T-helper 2 cell treated with Interferon-gamma antibody and Interleukin-4, amounts not matched to agents 100 ng/mL and 5 ng/mL, for 36 hours (primary cell): ENCODE results near the gene ULK4. TPM values are rescaled to one million over a fixed set of nuclear protein-coding genes. Genes with fewer than 3 reads are reported as not detected.
"Not testable (repeated sequence)": the region's sequence is repeated elsewhere in the genome, so short reads cannot be mapped to it uniquely, and the experiment has no call there.

Source experiments
- intact Hi-C: fragments of 100-400 bp; cut with micrococcal nuclease; formaldehyde crosslinking; loops from one replicate; pipeline ENCODE4 v1.15.1; 2023
- total RNA-seq: library from RNA; stranded (reverse); gene quantifications from 2 replicates; pipeline ENCODE4 v1.2.3, GENCODE V29; 2022

The ULK4 gene
- total RNA-seq, 1 donor from 2014 or later = 14.2 TPM

GRCh38 chr3:41320953-41321641 lies 640.8 kb downstream of the ULK4 start:
- intact Hi-C loops = no loop called here

- intact Hi-C loops = no loop called here
Observed at GRCh38 chr3:41318520-41318919, 643.4 kb downstream of the ULK4 start.

- intact Hi-C loops = no loop called here
Observed at GRCh38 chr3:41317718-41318117, 644.2 kb downstream of the ULK4 start.

- intact Hi-C loops = no loop called here
Observed at GRCh38 chr3:41317298-41317697, 644.6 kb downstream of the ULK4 start.

DNA sequence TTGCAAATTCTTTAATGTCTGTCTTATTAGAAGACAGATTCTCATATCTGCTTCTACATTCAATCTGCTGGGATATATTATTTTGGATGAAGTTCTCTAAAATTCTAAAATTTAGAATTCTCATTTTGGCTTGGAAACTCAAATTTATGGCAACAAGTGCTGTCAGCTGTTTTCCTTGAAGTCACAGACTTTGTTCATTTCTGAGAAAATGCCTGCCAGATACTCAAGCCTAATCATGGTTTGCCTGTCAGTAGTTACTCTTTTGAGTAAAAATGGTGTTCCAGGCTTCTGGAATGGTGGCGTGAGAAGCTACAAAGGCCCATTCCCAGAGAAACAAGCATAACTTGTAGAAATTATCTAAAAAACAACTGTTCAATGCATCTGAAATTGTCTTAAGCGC lies 646.8 kb downstream of the ULK4 start:
- intact Hi-C loops = no loop called here

- intact Hi-C loops = no loop called here
Observed at GRCh38 chr3:41308119-41308518, 653.8 kb downstream of the ULK4 start.

DNA sequence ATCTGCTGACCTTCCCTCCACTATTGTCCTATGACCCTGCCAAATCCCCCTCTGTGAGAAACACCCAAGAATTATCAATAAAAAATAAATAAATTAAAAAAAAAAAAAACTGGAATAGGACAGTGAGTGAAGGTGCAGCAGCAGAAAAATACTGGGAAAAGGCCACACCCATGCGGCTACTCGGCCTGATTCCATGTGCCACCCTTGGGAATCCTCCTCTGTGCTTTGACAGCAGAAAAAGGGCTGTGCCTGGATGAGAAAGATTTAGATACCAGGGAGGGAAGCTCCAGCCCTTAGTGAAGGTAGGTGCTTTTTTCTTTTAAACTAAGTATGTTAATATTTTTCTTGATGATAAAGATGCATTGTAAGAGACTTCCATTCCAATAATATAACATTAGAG lies 654.8 kb downstream of the ULK4 start:
- intact Hi-C loops = no loop called here

DNA sequence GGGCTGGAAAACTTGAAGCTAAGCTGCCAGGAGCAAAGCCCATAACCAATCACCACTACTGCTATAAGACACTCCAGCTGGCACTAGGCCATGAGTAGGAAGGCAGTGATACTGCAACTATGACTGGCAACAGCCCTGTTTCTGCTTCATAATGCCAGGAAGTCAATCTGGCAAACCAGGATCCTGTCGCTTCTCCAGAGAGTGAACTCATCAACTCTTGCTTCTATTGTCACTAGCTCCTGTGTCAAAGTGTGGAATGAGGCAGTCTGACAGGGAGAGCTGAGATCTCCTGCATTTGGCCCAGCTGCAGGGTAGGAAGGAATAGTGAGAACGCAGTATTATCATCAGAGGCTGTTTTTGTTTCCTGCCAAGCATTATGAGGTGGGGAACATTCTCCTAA lies 657.3 kb downstream of the ULK4 start:
- intact Hi-C loops = no loop called here

GRCh38 chr3:41302295-41302694 lies 659.6 kb downstream of the ULK4 start:
- intact Hi-C loops = no loop called here

- intact Hi-C loops = no loop called here
Observed at GRCh38 chr3:41301548-41301947, 660.4 kb downstream of the ULK4 start.

DNA sequence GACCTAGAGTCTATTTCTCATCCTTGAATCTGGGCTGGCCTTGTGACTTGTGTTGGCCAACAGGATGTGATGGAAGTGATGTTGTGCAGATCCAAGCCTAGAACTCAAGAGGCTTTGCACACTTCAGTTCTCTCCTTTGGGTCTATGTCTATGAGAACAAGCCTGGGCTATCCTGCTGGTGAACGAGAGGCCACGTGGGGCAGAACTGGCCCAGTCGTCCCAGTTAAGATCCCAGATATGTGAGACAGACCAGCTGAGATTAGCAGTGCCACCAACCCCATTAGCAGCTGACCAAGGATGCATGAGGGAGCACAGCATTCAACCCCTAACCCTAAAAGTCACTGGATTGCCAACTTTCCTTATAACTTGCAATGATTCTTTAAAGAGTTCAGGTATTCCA lies 662.9 kb downstream of the ULK4 start:
- intact Hi-C loops = no loop called here

GRCh38 chr3:41297750-41298149 lies 664.2 kb downstream of the ULK4 start:
- intact Hi-C loops = no loop called here

DNA sequence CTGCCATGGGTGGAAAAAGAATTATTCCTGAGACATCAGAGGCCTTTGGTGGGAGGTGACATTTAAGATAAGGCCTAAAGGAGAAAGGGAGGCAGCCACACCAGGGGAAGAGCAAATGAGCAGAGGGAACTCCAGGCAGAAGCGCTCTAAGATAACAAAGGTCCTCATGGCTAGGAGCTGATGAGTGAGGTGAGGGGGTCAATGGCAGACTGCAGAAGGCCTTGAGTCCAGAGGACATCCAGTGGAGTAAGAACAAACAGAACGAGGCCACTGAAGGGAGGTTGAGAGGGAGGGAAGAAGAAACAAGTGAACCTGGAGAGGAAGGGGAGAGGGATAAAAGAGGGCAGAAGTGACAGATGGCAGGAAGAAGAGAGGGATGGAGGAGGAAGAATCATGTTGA lies 665.3 kb downstream of the ULK4 start:
- intact Hi-C loops = no loop called here

GRCh38 chr3:41295740-41296139 lies 666.2 kb downstream of the ULK4 start:
- intact Hi-C loops = no loop called here

DNA sequence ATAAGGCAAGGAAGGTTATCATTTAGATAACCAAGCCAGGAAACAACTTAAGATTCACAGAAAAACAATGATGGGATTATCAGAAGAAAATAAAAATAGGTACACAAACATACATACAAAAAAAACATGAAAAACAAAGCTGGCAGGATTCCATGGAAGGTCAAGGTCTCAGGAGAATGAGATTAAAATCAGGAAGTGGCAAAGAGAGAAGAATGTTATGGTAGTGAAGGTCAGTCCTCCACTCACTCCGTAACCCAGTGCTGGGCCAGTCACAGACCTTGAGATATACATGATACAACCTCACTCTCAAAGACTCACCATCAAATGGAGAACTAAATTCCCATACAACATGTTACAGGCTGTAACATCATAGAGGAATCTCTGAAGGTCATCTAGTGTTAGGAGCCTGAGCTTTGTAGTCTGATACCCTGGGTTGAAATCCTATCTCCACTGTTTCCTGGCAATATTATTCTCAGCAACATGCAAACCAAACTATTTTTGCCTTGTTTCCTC lies 668.7 kb downstream of the ULK4 start:
- intact Hi-C loops = no loop called here

GRCh38 chr3:41290736-41291135 lies 671.2 kb downstream of the ULK4 start:
- intact Hi-C loops = no loop called here

DNA sequence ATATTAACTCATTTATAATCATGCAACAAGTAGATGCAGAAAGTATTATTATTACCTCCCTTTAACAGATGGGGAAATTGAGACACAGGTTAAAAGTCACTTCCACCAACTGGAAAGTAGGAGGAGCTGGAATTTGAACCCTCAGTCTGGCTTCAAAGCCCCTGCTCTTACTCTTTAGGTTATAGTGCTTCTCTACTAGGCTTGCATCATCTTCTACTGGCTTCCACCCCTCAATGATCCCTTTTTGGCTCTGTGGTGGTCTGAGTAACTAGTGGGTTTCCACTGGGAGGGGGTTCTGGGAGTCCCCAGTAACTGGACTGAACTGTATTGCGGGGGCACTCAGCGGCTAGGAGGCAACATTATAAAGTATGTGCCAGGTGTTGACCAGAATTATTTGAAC lies 671.6 kb downstream of the ULK4 start:
- intact Hi-C loops = no loop called here

DNA sequence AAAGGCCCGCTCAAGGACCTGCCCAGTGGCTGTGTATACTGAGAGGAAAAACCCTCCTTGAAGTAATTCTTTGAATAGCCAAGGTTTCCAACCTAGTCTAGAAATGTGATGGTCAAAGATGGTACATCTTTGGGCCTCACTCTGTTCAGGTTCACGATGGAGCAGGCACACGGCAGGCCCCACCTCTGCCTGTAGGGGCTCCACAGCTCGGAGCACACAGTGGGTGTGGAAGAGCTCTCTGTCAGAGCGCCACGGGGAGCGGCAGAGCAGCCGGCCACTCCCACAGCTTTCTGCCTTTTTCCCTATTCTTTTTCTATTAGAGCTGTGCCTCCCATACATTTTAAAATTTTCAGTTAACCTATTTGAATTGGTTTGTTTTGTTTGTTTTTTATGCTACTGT lies 673.1 kb downstream of the ULK4 start:
- intact Hi-C loops = no loop called here

DNA sequence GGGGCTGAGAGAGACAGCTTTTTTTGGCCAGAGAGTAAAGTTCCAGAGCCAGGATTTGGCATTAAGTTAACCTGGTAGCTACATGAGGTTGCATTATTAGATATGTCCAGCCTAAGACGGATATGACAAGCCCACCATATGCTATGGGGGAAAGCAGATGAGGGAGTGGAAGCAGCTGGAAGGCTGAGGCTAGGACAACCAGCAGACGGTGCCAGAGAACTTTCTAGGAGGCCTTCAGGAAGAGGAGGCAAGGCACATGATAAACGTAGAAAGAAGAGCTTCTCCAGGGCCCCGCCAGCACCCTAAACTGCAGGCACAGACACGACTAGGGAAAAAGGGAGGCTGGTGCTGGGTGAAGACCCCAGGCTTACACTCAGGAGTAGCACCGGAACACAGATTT lies 675.6 kb downstream of the ULK4 start:
- intact Hi-C loops = no loop called here

GRCh38 chr3:41284934-41285333 lies 677.0 kb downstream of the ULK4 start:
- intact Hi-C loops = not testable (repeated sequence)

DNA sequence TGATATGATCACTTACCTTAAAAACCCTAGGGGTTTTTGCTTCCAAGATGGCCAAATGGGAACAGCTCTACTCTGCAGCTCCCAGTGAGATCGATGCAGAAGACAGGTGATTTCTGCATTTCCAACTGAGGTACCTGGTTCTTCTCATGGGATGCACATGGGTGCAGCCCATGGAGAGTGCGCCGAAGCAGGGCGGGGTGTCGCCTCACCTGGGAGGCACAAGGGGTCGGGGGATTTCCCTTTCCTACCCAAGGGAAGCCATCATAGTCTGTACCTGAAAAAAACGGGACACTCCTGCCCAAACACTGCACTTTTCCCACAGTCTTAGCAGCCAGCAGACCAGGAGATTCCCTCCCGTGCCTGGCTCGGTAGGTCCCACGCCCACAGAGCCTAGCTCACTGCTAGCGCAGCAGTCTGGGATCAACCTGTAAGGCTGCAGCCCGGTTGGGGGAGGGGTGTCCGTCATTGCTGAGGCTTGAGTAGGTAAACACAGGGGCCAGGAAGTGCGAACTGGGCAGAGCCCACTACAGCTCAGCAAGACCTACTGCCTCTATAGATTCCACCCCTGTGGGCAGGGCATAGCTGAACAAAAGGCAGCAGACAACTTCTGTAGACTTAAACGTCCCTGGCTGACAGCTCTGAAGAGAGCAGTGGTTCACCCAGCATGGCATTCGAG lies 684.0 kb downstream of the ULK4 start:
- intact Hi-C loops = no loop called here

DNA sequence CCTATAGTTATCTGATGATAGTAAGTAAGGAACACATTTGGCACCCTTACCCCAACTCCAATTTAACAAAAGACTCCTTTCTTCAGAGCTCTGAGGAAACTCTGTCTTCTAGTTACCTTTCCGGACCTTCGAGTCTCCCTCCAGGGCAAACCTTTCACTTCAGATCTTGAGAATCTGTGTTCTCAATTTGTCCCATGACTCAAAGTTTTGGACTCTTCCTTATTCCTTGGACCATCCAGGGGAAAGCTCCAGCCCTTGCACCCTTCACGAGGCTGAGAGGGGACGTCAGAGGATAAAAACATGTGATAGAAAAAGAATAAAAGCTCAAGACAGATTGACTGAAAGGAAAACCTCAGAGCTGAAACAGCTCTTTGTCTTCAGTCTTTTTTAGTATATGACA lies 685.7 kb downstream of the ULK4 start:
- intact Hi-C loops = no loop called here
